ENCODE data around the gene LMOD1. TPM values are rescaled to one million over a fixed set of nuclear protein-coding genes. Genes with fewer than 3 reads are reported as not detected.

LMOD1 gene
- total RNA-seq, 1 experiment from 2014 or later: not detected

GRCh38 chr1:201851949-201852348 is 94.4 kb downstream of the LMOD1 start:
- DNase-seq (ENCODE audit: low spot score): no peak
- POLR2A ChIA-PET (ENCODE audit: low non-redundant PET): no interaction called here
- Histone ChIP-seq H3K36me3 (ENCODE audit: insufficient read depth, low read length, poor library complexity, severe bottlenecking) (peaks cover 97% of the 10 kb centered on the region), H3K27me3 (replicated peaks; ENCODE audit: insufficient read depth, low read depth, low read length, poor library complexity) (no peaks in the 10 kb centered on the region), H3K9me3 (ENCODE audit: low read depth, low read length, poor library complexity, severe bottlenecking) (no peaks in the 10 kb centered on the region), H3K4me3 (ENCODE audit: low read depth, low read length, poor library complexity, severe bottlenecking) (no peak overlapping the region), H3K4me1 (ENCODE audit: insufficient read depth, low read length, poor library complexity, severe bottlenecking) (no peaks in the 10 kb centered on the region), H3K27ac (ENCODE audit: low read depth, low read length, poor library complexity, severe bottlenecking) (no peak overlapping the region)
- TF ChIP-seq CTCF (conservative IDR thresholded peaks at IDR 0.05; ENCODE audit: low read depth, low read length) (no peak), EZH2 (IDR thresholded peaks at IDR 0.05; ENCODE audit: borderline replicate concordance, low read depth, low read length, poor library complexity, severe bottlenecking) (no peak)
- intact Hi-C loops (cut with micrococcal nuclease; ENCODE audit: unreplicated experiment): no loop called here
- CTCF ChIA-PET: no interaction called here
- no TSS peak for BruUV-seq (replicated peaks)

- TF ChIP-seq EZH2 (IDR thresholded peaks at IDR 0.05; ENCODE audit: borderline replicate concordance, low read depth, low read length, poor library complexity, severe bottlenecking): no peak
- TF ChIP-seq CTCF (conservative IDR thresholded peaks at IDR 0.05; ENCODE audit: low read depth, low read length): no peak
- H3K27ac ChIP-seq (ENCODE audit: low read depth, low read length, poor library complexity, severe bottlenecking): no peak overlapping the region
- H3K27me3 ChIP-seq (replicated peaks; ENCODE audit: insufficient read depth, low read depth, low read length, poor library complexity): no peaks in the 10 kb centered on the region
- no peaks in the 10 kb centered on the region for H3K4me1 ChIP-seq (ENCODE audit: insufficient read depth, low read length, poor library complexity, severe bottlenecking)
- no peaks in the 10 kb centered on the region for H3K9me3 ChIP-seq (ENCODE audit: low read depth, low read length, poor library complexity, severe bottlenecking)
- H3K36me3 ChIP-seq (ENCODE audit: insufficient read depth, low read length, poor library complexity, severe bottlenecking): peaks cover 77% of the 10 kb centered on the region
- no peak overlapping the region for H3K4me3 ChIP-seq (ENCODE audit: low read depth, low read length, poor library complexity, severe bottlenecking)
- no TSS peak for BruUV-seq (replicated peaks)
- intact Hi-C loops (cut with micrococcal nuclease; ENCODE audit: unreplicated experiment): no loop called here
- ChIA-PET CTCF (no interaction called here), POLR2A (ENCODE audit: low non-redundant PET) (no interaction called here)
- DNase-seq (ENCODE audit: low spot score): peak; percentile 26
These were observed 96.3 kb downstream of the LMOD1 start for GRCh38 chr1:201850053-201850397.

- no peaks in the 10 kb centered on the region for H3K9me3 ChIP-seq (ENCODE audit: low read depth, low read length, poor library complexity, severe bottlenecking)
- H3K27ac ChIP-seq (ENCODE audit: low read depth, low read length, poor library complexity, severe bottlenecking): no peak overlapping the region
- H3K36me3 ChIP-seq (ENCODE audit: insufficient read depth, low read length, poor library complexity, severe bottlenecking): peaks cover 72% of the 10 kb centered on the region
- ChIA-PET POLR2A (ENCODE audit: low non-redundant PET) (no interaction called here), CTCF (no interaction called here)
- BruUV-seq (replicated peaks): no TSS peak
- no peak overlapping the region for H3K4me3 ChIP-seq (ENCODE audit: low read depth, low read length, poor library complexity, severe bottlenecking)
- TF ChIP-seq CTCF (conservative IDR thresholded peaks at IDR 0.05; ENCODE audit: low read depth, low read length): no peak
- TF ChIP-seq EZH2 (IDR thresholded peaks at IDR 0.05; ENCODE audit: borderline replicate concordance, low read depth, low read length, poor library complexity, severe bottlenecking): no peak
- no peaks in the 10 kb centered on the region for H3K4me1 ChIP-seq (ENCODE audit: insufficient read depth, low read length, poor library complexity, severe bottlenecking)
- no peaks in the 10 kb centered on the region for H3K27me3 ChIP-seq (replicated peaks; ENCODE audit: insufficient read depth, low read depth, low read length, poor library complexity)
- intact Hi-C loops (cut with micrococcal nuclease; ENCODE audit: unreplicated experiment): no loop called here
- DNase-seq (ENCODE audit: low spot score): no peak
These were observed 96.8 kb downstream of the LMOD1 start for GRCh38 chr1:201849372-201850052.
